Astrocyte of the cerebellum (primary cell): ENCODE measurements around the gene NPR2.
A peak's percentile ranks its signal among the peaks of the same experiment; 100 is the strongest.

Experiments used
- DNase-seq: peaks from one replicate; pipeline ENCODE4 v3.0.0-alpha.2; 2011; ENCODE audit warnings: low read depth
- H3K4me3 ChIP-seq: 2 replicates; pipeline ENCODE4 v1.5.1; 2011; ENCODE audit warnings: mild to moderate bottlenecking, low read depth, low read length, moderate library complexity
- CTCF ChIP-seq: IDR thresholded peaks from 2 replicates; pipeline ENCODE4 v1.5.1; 2012; ENCODE audit warnings: low read length, low read depth, moderate library complexity, mild to moderate bottlenecking; ENCODE audit errors: missing control alignments
- in situ Hi-C: cut with HindIII; loops from 2 replicates; pipeline ENCODE4 v1.10.0; 2017; ENCODE audit warnings: low sequenced_read_pairs

Gene NPR2

DNA sequence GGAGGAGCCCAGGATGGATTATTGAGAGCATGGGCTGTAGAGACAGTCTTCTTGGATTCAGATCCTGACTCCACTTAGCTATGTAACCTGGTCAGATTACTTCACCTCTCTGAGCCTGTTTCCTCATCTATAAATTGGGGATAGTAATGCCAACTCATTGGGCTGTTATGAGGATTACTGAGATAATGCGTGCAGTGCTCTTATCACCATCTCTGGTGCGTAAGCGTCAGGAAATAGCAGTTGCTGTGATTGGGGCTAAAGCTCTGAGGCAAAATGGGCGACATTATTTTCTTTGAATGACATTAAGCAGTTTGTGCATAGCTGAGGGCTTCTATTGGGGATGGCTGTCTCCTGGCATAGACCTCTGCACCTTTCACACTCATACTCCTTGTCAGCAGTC lies 36.3 kb upstream of the NPR2 start:
- in situ Hi-C loops = loop anchor here (25.0 kb wide), 1 partner anchor 132 kb away; no protein-coding TSS in a partner anchor
- DNase-seq = no peak
- no peak for TF ChIP-seq CTCF
- H3K4me3 ChIP-seq = no peak overlapping the region

DNA sequence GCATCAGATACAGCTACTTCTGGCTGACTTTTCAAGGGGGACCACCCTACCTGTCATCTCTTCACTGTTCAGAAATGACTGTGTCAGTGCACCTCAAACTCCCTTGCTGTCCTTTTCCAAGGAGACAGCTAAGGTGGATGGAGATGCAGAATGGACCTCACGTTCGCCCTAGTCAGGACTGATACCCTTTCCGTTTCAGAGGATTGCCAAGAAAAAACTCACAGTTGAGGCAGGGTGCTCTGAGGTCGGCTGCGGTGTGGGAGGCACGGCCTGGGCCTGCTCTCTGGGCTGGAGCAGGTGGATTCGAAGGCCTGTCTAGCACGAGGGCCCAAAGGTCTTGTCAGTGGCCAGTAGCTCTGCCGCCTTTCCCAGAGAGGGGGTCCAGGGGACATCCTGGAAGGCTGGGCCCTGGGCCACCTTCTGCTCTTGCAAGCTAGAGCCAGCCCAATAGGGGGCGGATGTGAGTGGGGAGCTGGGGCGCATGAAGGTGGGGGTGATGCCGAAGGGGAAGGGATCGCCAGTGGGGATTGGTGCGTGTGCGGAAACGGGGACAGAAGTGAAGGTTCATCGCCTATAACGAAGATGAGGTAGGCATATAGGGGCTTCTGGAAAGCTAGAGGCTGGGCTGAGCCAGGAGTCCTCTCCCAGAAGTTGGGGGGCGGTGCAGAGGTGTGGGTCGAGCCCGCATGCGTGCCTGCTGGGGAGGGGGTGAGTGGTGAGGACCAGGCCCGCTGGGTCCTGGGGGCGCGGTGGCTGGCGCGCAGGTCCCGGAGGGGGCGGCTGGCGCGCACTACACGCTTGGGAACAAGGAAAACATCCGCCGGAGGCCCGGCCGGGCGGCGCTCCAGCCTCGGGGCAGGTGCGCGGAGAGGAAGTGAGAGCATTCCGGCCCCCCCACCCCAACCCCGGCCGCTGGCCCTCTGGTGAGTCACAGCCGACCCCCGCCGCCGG lies 34.8 kb upstream of the NPR2 start:
- no peak for DNase-seq
- in situ Hi-C loops = loop anchor here (25.0 kb wide), 1 partner anchor 131 kb away; no protein-coding TSS in a partner anchor
- peak; percentile 58 for TF ChIP-seq CTCF
- peak overlapping the region; percentile 40 for H3K4me3 ChIP-seq

DNA sequence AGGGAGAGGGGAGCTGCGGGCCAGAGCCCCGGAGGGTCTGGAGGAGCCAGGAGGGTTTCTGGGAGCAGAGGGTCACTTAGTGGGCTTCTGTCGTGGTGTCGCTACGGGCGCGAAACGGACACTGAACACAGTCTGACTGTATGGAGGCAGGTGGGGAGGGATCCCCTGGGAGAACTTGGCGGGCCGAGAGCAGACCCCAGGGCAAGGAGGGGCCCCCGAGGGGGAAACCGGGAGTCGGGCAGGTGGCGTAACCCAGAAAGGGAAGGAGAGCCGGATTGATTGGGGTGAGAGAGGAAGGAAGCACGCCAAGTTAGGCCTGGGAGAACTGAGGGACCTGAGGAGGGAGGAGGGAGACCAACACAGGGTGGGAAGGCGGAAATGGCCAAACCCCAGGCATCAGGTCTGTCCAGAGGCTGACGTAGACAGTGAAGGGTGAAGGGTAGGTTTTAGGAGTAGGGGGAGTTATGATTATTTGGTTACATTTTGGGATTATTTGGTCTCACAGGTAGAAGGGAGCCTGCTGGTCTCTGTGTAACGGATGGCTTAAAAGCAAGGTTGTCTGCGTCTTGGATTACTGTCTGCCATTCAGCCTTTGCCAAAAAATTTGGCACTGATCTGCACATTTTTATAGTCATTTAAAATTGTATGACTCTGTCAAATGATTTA lies 34.0 kb upstream of the NPR2 start:
- in situ Hi-C loops = loop anchor here (25.0 kb wide), 1 partner anchor 130 kb away; no protein-coding TSS in a partner anchor
- no peak for DNase-seq

DNA sequence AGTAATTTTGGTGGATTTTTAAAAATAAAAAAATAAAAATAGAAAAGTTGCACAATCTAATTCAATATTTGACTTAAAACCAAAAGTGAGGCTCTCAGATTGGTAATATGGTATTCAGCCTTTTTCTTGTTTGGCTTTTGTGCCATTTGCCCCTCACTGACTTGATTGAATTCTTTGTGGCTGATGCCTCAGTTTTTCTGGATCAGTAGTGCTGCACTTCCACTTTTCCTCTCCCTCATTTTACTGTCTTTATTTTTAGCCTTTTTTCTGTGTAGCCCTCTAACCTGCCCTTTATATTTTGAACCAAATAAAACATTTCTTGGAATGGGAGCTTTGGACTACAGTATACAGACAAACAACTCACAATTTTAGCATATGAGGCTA lies 33.5 kb upstream of the NPR2 start:
- DNase-seq = no peak
- in situ Hi-C loops = loop anchor here (25.0 kb wide), 1 partner anchor 129 kb away; no protein-coding TSS in a partner anchor
- no peak for TF ChIP-seq CTCF
- H3K4me3 ChIP-seq = no peak overlapping the region

More for the DNA sequence above, 34.0 kb upstream of the NPR2 start:
- peak overlapping the region; percentile 40 for H3K4me3 ChIP-seq
- no peak for TF ChIP-seq CTCF

DNA sequence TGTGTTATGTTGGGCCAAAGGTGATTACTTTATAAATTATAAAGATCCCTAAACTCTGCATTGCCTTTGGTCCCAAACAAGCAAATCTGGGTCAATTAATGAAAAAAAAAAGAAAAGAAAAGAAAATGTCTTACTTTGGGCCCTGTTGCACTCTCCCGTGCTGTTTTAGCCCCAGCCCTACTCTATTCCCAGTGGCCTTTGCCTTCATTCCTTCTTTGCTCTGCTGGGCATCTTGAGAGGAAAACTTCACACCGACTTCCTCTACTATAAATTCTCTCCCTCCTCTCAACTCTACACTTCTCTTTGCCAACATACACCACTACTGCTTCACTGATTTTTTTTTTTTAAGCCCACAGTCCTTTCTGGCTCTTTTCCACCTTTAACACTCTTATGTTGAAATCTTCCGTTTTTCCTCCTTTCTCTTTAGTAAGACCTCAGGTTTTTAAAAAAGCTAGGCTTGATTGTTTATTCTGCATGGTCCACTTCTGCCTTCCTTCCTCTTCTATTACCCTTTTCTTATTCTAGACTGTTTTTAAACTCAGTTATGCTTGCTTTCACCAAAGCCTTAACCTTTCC lies 32.8 kb upstream of the NPR2 start:
- in situ Hi-C loops = loop anchor here (25.0 kb wide), 1 partner anchor 129 kb away; no protein-coding TSS in a partner anchor
- DNase-seq = no peak
- no peak overlapping the region for H3K4me3 ChIP-seq
- TF ChIP-seq CTCF = no peak

DNA sequence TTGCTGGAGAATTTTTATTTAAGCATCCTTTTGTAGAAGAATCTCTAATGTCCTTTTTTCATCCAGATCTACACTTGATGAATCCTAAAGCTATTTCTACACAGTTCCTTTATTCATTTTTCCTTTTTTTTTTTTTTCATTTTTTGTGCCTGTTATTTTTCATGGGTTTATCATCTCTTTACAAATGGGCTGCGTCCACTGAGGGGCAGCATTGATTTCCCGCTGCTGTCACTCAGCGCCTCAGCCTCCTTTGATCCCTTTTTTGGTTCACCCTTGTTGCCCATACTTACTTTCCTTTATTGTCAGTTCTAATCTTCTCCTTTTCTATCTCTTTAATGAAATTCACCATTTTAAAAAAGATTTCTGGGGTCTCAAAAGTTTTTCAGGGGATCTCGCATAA lies 31.6 kb upstream of the NPR2 start:
- DNase-seq = no peak
- no peak overlapping the region for H3K4me3 ChIP-seq
- in situ Hi-C loops = loop anchor here (25.0 kb wide), 1 partner anchor 128 kb away; no protein-coding TSS in a partner anchor
- no peak for TF ChIP-seq CTCF
